RPMI8226 (cell line): ENCODE data around the gene ANGPTL8.

Source experiments
- DNase-seq: peaks from one replicate; pipeline ENCODE4 v3.0.0-alpha.2; 2015

Gene ANGPTL8

GRCh38 chr19:11204076-11204602 lies 35.3 kb upstream of the ANGPTL8 start:
- DNase-seq, result no peak

- DNase-seq, result peak; percentile 96
Measured at GRCh38 chr19:11204943-11205349, 34.5 kb upstream of the ANGPTL8 start.

GRCh38 chr19:11205939-11206570 lies 33.4 kb upstream of the ANGPTL8 start:
- peak; percentile 90 for DNase-seq

- DNase-seq, result no peak
Measured at GRCh38 chr19:11208561-11209471, 30.6 kb upstream of the ANGPTL8 start.

- no peak for DNase-seq
Measured at GRCh38 chr19:11209839-11210655, 29.4 kb upstream of the ANGPTL8 start.

GRCh38 chr19:11210656-11210928 lies 28.8 kb upstream of the ANGPTL8 start:
- no peak for DNase-seq

- no peak for DNase-seq
Measured at GRCh38 chr19:11214387-11214786, 25.0 kb upstream of the ANGPTL8 start.

- DNase-seq, result no peak
Measured at GRCh38 chr19:11221082-11221598, 18.3 kb upstream of the ANGPTL8 start.

GRCh38 chr19:11223200-11223599 lies 16.2 kb upstream of the ANGPTL8 start:
- no peak for DNase-seq

- no peak for DNase-seq
Measured at GRCh38 chr19:11224429-11224828, 15.0 kb upstream of the ANGPTL8 start.

- DNase-seq, result no peak
Measured at GRCh38 chr19:11225172-11225571, 14.2 kb upstream of the ANGPTL8 start.

- no peak for DNase-seq
Measured at GRCh38 chr19:11225815-11226214, 13.6 kb upstream of the ANGPTL8 start.

- DNase-seq, result no peak
Measured at GRCh38 chr19:11226716-11227166, 12.7 kb upstream of the ANGPTL8 start.

GRCh38 chr19:11227195-11227886 lies 12.1 kb upstream of the ANGPTL8 start:
- peak; percentile 36 for DNase-seq

- no peak for DNase-seq
Measured at GRCh38 chr19:11230621-11231386, 8.6 kb upstream of the ANGPTL8 start.

- DNase-seq, result no peak
Measured at GRCh38 chr19:11232555-11232954, 6.9 kb upstream of the ANGPTL8 start.

- DNase-seq, result no peak
Measured at GRCh38 chr19:11233073-11233472, 6.3 kb upstream of the ANGPTL8 start.

GRCh38 chr19:11234486-11235075 lies 4.8 kb upstream of the ANGPTL8 start:
- peak; percentile 28 for DNase-seq

- no peak for DNase-seq
Measured at GRCh38 chr19:11236324-11237301, 2.8 kb upstream of the ANGPTL8 start.

GRCh38 chr19:11237321-11237720 lies 2.1 kb upstream of the ANGPTL8 start:
- DNase-seq, result no peak
